GM23338 (cell line): Measurements from ENCODE around the gene C11orf65. TPM values are rescaled to one million over a fixed set of nuclear protein-coding genes. Genes with fewer than 3 reads are reported as not detected.

ENCODE experiments used
- ATAC-seq: fragments of 200-7000 bp; cut with Tn5 transposase; 3 replicates; pipeline ENCODE4 v1.9.1; 2020
- DNase-seq: peaks from one replicate; pipeline ENCODE4 v3.0.0-alpha.2; 2015; ENCODE audit warnings: low spot score
- H2AFZ ChIP-seq: fragments of 200-600 bp; sonication (generic); 2 replicates; pipeline ENCODE4 v1.8.0; 2016; ENCODE audit warnings: antibody characterized with exemption, mild to moderate bottlenecking, moderate library complexity
- H3F3A ChIP-seq: fragments of 200-600 bp; sonication (generic); replicated peaks from 2 replicates; pipeline ENCODE4 v1.8.0; 2017; ENCODE audit warnings: antibody characterized with exemption, mixed run types, low read depth
- H3K27ac ChIP-seq: fragments of 200-600 bp; sonication (generic); 2 replicates; pipeline ENCODE4 v1.6.1; 2016; ENCODE audit warnings: low read depth
- H3K27me3 ChIP-seq: fragments of 200-600 bp; sonication (generic); 2 replicates; pipeline ENCODE4 v1.8.0; 2016; ENCODE audit warnings: mild to moderate bottlenecking, mixed run types, moderate library complexity; ENCODE audit not compliant: insufficient read depth
- H3K36me3 ChIP-seq: fragments of 200-600 bp; sonication (generic); 2 replicates; pipeline ENCODE4 v1.8.0; 2016; ENCODE audit warnings: mild to moderate bottlenecking; ENCODE audit not compliant: insufficient read depth
- H3K4me1 ChIP-seq: fragments of 200-600 bp; sonication (generic); 2 replicates; pipeline ENCODE4 v1.8.0; 2016; ENCODE audit warnings: mild to moderate bottlenecking, moderate library complexity; ENCODE audit not compliant: insufficient read depth
- H3K4me2 ChIP-seq: fragments of 200-600 bp; sonication (generic); 2 replicates; pipeline ENCODE4 v1.7.1; 2017; ENCODE audit warnings: mixed run types
- H3K4me3 ChIP-seq: fragments of 200-600 bp; sonication (generic); 2 replicates; pipeline ENCODE4 v1.6.1; 2016; ENCODE audit warnings: mixed run types
- H3K79me2 ChIP-seq: fragments of 200-600 bp; sonication (generic); replicated peaks from 2 replicates; pipeline ENCODE4 v1.8.0; 2017; ENCODE audit warnings: mild to moderate bottlenecking; ENCODE audit not compliant: insufficient read depth
- H3K9me2 ChIP-seq: fragments of 200-600 bp; sonication (generic); 2 replicates; pipeline ENCODE4 v1.8.0; 2017; ENCODE audit not compliant: insufficient read depth
- H4K20me1 ChIP-seq: fragments of 200-600 bp; sonication (generic); replicated peaks from 2 replicates; pipeline ENCODE4 v1.8.0; 2017; ENCODE audit warnings: mild to moderate bottlenecking; ENCODE audit not compliant: insufficient read depth
- H3K27ac Mint-ChIP-seq: 2 replicates; pipeline ENCODE4 v1.8.0; 2020; ENCODE audit warnings: inconsistent platforms, mild to moderate bottlenecking, moderate library complexity, mixed read lengths
- H3K27me3 Mint-ChIP-seq: 3 replicates; pipeline ENCODE4 v1.8.0; 2022; ENCODE audit warnings: low read depth, mild to moderate bottlenecking, moderate library complexity, mixed read lengths, inconsistent platforms; ENCODE audit not compliant: insufficient read depth, poor library complexity
- H3K36me3 Mint-ChIP-seq: 3 replicates; pipeline ENCODE4 v1.8.0; 2021; ENCODE audit warnings: low read depth, mild to moderate bottlenecking, inconsistent platforms, moderate library complexity, mixed read lengths
- H3K4me1 Mint-ChIP-seq: 3 replicates; pipeline ENCODE4 v1.8.0; 2020; ENCODE audit warnings: mild to moderate bottlenecking, inconsistent platforms, mixed read lengths
- H3K4me3 Mint-ChIP-seq: 3 replicates; pipeline ENCODE4 v1.8.0; 2021; ENCODE audit warnings: moderate library complexity, mild to moderate bottlenecking, inconsistent platforms, mixed read lengths
- H3K9me3 Mint-ChIP-seq: 3 replicates; pipeline ENCODE4 v1.8.0; 2020; ENCODE audit warnings: moderate library complexity, mild to moderate bottlenecking, inconsistent platforms, mixed read lengths
- CREB1 ChIP-seq: fragments of 250-450 bp; sonication (Bioruptor Pico); IDR thresholded peaks from 2 replicates; pipeline ENCODE4 v1.5.0; 2020; ENCODE audit warnings: low read depth, mild to moderate bottlenecking, moderate library complexity
- EZH2 ChIP-seq: fragments of 200-600 bp; sonication (generic); IDR thresholded peaks from one replicate; pipeline ENCODE4 v1.8.0; 2017; ENCODE audit warnings: antibody characterized with exemption, mild to moderate bottlenecking, low read depth; ENCODE audit not compliant: unreplicated experiment
- EZH2phosphoT487 ChIP-seq: fragments of 200-600 bp; sonication (generic); IDR thresholded peaks from one replicate; pipeline ENCODE4 v1.8.1; 2018; ENCODE audit warnings: antibody characterized with exemption; ENCODE audit not compliant: unreplicated experiment
- JUNB ChIP-seq: IDR thresholded peaks from one replicate; pipeline ENCODE4 v1.6.1; 2016; ENCODE audit warnings: antibody characterized with exemption; ENCODE audit not compliant: unreplicated experiment
- NANOG ChIP-seq: IDR thresholded peaks from 2 replicates; pipeline ENCODE4 v1.6.1; 2016; ENCODE audit warnings: antibody characterized with exemption, borderline replicate concordance
- POLR2AphosphoS5 ChIP-seq: IDR thresholded peaks from 2 replicates; pipeline ENCODE4 v1.6.1; 2016; ENCODE audit warnings: antibody characterized with exemption, low read depth
- STAT1 ChIP-seq: IDR thresholded peaks from one replicate; pipeline ENCODE4 v1.6.1; 2016; ENCODE audit warnings: antibody characterized with exemption; ENCODE audit not compliant: unreplicated experiment
- ZNF114 ChIP-seq: fragments of 250-450 bp; sonication (Bioruptor Pico); IDR thresholded peaks from 2 replicates; pipeline ENCODE4 v1.5.0; 2020; ENCODE audit warnings: mild to moderate bottlenecking, moderate library complexity
- ZNF331 ChIP-seq: fragments of 250-450 bp; sonication (Bioruptor Pico); IDR thresholded peaks from 2 replicates; pipeline ENCODE4 v1.5.0; 2020; ENCODE audit warnings: low read depth, mild to moderate bottlenecking, moderate library complexity
- polyA plus RNA-seq: library from polyadenylated mRNA; unstranded; fragments of >200 nt; fragmentation: Nextera tagmentation; extraction: Ambion mirVana; gene quantifications from 2 replicates; pipeline ENCODE4 v1.2.1, GENCODE V29; 2016
- total RNA-seq: library from RNA; depleted of rRNA; stranded (reverse); fragments of >200 nt; shearing (Covaris generic); gene quantifications from 2 replicates; pipeline ENCODE4 v1.2.3, GENCODE V29; 2014
- TF ChIP-seq, protein P1 (sequence below): IDR thresholded peaks from 2 replicates; pipeline ENCODE4 v1.6.1; 2016; ENCODE audit warnings: antibody characterized with exemption
- TF ChIP-seq, protein P2 (sequence below), 2 experiments: fragments of 200-600 bp in 1 of 2; sonication (generic) in 1 of 2; conservative IDR thresholded peaks; 2 replicates each; pipeline versions ENCODE4 v1.5.1 to v1.6.1; 2016 to 2017; ENCODE audit warnings: antibody characterized with exemption in 2 of 2, low read depth in 2 of 2, mild to moderate bottlenecking in 2 of 2, moderate library complexity in 1 of 2
- TF ChIP-seq, protein P3 (sequence below): IDR thresholded peaks from one replicate; pipeline ENCODE4 v1.6.1; 2018; ENCODE audit warnings: antibody characterized with exemption; ENCODE audit not compliant: unreplicated experiment
- TF ChIP-seq, protein P4 (sequence below): fragments of 250-450 bp; sonication (Bioruptor Pico); IDR thresholded peaks from 2 replicates; pipeline ENCODE4 v1.5.0; 2020; ENCODE audit warnings: mild to moderate bottlenecking, moderate library complexity

The C11orf65 gene
- total and polyA plus RNA-seq, 2 experiments from 2014 or later: 0.21 to 1.7 TPM

DNA sequence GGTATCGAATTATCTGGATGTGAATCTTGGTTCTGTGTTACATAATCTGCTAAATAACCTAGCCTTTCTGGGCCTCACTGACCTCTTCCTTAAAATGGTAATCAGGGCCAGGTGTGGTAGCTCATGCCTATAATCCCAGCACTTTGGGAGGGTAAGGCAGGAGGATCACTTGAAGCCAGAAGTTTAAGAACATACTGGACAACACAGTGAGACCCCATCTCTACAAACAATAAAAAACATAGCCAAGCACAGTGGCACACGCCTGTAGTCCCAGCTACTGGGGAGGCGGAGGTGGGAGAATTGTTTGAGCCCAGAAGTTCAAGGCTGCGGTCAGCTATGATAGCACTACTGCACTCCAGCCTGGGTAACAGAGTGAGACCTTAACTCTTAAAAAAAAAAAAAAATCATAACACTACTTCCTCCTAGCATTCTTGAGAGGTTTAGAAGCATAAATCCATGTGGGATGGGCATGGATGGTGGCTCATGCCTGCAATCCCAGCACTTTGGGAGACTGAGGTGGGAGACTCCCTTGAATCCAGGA lies 72.5 kb downstream of the C11orf65 start:
- no peak overlapping the region for H3K4me3 ChIP-seq
- Mint-ChIP-seq H3K27me3 (no peaks in the 10 kb centered on the region), H3K4me3 (no peak overlapping the region), H3K27ac (no peak overlapping the region), H3K4me1 (no peaks in the 10 kb centered on the region), H3K36me3 (no peaks in the 10 kb centered on the region), H3K9me3 (no peaks in the 10 kb centered on the region)
- no peaks in the 10 kb centered on the region for H3F3A ChIP-seq
- H3K27ac ChIP-seq: no peak overlapping the region
- H3K4me2 ChIP-seq: no peak overlapping the region
- no peak for ATAC-seq
- no peaks in the 10 kb centered on the region for H4K20me1 ChIP-seq
- no peaks in the 10 kb centered on the region for H3K9me2 ChIP-seq
- no peak overlapping the region for H2AFZ ChIP-seq
- no peaks in the 10 kb centered on the region for H3K79me2 ChIP-seq
- H3K36me3 ChIP-seq: no peaks in the 10 kb centered on the region
- TF ChIP-seq ZNF331 (CRISPR knock-in tag) (no peak), STAT1 (no peak), ZNF114 (CRISPR knock-in tag) (no peak), JUNB (no peak), POLR2AphosphoS5 (no peak), NANOG (no peak), EZH2phosphoT487 (no peak), CREB1 (CRISPR knock-in tag) (no peak), EZH2 (no peak)
- TF ChIP-seq, protein P1, sequence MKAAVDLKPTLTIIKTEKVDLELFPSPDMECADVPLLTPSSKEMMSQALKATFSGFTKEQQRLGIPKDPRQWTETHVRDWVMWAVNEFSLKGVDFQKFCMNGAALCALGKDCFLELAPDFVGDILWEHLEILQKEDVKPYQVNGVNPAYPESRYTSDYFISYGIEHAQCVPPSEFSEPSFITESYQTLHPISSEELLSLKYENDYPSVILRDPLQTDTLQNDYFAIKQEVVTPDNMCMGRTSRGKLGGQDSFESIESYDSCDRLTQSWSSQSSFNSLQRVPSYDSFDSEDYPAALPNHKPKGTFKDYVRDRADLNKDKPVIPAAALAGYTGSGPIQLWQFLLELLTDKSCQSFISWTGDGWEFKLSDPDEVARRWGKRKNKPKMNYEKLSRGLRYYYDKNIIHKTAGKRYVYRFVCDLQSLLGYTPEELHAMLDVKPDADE: no peak
- TF ChIP-seq, protein P2, sequence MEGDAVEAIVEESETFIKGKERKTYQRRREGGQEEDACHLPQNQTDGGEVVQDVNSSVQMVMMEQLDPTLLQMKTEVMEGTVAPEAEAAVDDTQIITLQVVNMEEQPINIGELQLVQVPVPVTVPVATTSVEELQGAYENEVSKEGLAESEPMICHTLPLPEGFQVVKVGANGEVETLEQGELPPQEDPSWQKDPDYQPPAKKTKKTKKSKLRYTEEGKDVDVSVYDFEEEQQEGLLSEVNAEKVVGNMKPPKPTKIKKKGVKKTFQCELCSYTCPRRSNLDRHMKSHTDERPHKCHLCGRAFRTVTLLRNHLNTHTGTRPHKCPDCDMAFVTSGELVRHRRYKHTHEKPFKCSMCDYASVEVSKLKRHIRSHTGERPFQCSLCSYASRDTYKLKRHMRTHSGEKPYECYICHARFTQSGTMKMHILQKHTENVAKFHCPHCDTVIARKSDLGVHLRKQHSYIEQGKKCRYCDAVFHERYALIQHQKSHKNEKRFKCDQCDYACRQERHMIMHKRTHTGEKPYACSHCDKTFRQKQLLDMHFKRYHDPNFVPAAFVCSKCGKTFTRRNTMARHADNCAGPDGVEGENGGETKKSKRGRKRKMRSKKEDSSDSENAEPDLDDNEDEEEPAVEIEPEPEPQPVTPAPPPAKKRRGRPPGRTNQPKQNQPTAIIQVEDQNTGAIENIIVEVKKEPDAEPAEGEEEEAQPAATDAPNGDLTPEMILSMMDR (conservative IDR thresholded peaks at IDR 0.05; ENCODE audit: low read depth in 2 of 2): no peak
- TF ChIP-seq, protein P3, sequence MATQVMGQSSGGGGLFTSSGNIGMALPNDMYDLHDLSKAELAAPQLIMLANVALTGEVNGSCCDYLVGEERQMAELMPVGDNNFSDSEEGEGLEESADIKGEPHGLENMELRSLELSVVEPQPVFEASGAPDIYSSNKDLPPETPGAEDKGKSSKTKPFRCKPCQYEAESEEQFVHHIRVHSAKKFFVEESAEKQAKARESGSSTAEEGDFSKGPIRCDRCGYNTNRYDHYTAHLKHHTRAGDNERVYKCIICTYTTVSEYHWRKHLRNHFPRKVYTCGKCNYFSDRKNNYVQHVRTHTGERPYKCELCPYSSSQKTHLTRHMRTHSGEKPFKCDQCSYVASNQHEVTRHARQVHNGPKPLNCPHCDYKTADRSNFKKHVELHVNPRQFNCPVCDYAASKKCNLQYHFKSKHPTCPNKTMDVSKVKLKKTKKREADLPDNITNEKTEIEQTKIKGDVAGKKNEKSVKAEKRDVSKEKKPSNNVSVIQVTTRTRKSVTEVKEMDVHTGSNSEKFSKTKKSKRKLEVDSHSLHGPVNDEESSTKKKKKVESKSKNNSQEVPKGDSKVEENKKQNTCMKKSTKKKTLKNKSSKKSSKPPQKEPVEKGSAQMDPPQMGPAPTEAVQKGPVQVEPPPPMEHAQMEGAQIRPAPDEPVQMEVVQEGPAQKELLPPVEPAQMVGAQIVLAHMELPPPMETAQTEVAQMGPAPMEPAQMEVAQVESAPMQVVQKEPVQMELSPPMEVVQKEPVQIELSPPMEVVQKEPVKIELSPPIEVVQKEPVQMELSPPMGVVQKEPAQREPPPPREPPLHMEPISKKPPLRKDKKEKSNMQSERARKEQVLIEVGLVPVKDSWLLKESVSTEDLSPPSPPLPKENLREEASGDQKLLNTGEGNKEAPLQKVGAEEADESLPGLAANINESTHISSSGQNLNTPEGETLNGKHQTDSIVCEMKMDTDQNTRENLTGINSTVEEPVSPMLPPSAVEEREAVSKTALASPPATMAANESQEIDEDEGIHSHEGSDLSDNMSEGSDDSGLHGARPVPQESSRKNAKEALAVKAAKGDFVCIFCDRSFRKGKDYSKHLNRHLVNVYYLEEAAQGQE: no peak
- TF ChIP-seq, protein P4, sequence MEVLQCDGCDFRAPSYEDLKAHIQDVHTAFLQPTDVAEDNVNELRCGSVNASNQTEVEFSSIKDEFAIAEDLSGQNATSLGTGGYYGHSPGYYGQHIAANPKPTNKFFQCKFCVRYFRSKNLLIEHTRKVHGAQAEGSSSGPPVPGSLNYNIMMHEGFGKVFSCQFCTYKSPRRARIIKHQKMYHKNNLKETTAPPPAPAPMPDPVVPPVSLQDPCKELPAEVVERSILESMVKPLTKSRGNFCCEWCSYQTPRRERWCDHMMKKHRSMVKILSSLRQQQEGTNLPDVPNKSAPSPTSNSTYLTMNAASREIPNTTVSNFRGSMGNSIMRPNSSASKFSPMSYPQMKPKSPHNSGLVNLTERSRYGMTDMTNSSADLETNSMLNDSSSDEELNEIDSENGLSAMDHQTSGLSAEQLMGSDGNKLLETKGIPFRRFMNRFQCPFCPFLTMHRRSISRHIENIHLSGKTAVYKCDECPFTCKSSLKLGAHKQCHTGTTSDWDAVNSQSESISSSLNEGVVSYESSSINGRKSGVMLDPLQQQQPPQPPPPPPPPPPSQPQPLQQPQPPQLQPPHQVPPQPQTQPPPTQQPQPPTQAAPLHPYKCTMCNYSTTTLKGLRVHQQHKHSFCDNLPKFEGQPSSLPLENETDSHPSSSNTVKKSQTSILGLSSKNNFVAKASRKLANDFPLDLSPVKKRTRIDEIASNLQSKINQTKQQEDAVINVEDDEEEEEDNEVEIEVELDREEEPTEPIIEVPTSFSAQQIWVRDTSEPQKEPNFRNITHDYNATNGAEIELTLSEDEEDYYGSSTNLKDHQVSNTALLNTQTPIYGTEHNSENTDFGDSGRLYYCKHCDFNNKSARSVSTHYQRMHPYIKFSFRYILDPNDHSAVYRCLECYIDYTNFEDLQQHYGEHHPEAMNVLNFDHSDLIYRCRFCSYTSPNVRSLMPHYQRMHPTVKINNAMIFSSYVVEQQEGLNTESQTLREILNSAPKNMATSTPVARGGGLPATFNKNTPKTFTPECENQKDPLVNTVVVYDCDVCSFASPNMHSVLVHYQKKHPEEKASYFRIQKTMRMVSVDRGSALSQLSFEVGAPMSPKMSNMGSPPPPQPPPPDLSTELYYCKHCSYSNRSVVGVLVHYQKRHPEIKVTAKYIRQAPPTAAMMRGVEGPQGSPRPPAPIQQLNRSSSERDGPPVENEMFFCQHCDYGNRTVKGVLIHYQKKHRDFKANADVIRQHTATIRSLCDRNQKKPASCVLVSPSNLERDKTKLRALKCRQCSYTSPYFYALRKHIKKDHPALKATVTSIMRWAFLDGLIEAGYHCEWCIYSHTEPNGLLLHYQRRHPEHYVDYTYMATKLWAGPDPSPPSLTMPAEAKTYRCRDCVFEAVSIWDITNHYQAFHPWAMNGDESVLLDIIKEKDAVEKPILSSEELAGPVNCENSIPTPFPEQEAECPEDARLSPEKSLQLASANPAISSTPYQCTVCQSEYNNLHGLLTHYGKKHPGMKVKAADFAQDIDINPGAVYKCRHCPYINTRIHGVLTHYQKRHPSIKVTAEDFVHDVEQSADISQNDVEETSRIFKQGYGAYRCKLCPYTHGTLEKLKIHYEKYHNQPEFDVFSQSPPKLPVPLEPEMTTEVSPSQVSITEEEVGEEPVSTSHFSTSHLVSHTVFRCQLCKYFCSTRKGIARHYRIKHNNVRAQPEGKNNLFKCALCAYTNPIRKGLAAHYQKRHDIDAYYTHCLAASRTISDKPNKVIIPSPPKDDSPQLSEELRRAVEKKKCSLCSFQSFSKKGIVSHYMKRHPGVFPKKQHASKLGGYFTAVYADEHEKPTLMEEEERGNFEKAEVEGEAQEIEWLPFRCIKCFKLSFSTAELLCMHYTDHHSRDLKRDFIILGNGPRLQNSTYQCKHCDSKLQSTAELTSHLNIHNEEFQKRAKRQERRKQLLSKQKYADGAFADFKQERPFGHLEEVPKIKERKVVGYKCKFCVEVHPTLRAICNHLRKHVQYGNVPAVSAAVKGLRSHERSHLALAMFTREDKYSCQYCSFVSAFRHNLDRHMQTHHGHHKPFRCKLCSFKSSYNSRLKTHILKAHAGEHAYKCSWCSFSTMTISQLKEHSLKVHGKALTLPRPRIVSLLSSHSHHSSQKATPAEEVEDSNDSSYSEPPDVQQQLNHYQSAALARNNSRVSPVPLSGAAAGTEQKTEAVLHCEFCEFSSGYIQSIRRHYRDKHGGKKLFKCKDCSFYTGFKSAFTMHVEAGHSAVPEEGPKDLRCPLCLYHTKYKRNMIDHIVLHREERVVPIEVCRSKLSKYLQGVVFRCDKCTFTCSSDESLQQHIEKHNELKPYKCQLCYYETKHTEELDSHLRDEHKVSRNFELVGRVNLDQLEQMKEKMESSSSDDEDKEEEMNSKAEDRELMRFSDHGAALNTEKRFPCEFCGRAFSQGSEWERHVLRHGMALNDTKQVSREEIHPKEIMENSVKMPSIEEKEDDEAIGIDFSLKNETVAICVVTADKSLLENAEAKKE (CRISPR knock-in tag): no peak
- no peaks in the 10 kb centered on the region for H3K27me3 ChIP-seq
- H3K4me1 ChIP-seq: no peaks in the 10 kb centered on the region
- DNase-seq: no peak
